ENCODE data around the gene DIDO1. TPM values are rescaled to one million over a fixed set of nuclear protein-coding genes. Genes with fewer than 3 reads are reported as not detected.
A peak's percentile ranks its signal among the peaks of the same experiment; 100 is the strongest.

Gene DIDO1
- total and polyA plus RNA-seq, 2 of the 13 experiments (the other 11 are each of a cell fraction or from before 2014, with no cell fraction given): 75.0 to 75.1 TPM

DNA sequence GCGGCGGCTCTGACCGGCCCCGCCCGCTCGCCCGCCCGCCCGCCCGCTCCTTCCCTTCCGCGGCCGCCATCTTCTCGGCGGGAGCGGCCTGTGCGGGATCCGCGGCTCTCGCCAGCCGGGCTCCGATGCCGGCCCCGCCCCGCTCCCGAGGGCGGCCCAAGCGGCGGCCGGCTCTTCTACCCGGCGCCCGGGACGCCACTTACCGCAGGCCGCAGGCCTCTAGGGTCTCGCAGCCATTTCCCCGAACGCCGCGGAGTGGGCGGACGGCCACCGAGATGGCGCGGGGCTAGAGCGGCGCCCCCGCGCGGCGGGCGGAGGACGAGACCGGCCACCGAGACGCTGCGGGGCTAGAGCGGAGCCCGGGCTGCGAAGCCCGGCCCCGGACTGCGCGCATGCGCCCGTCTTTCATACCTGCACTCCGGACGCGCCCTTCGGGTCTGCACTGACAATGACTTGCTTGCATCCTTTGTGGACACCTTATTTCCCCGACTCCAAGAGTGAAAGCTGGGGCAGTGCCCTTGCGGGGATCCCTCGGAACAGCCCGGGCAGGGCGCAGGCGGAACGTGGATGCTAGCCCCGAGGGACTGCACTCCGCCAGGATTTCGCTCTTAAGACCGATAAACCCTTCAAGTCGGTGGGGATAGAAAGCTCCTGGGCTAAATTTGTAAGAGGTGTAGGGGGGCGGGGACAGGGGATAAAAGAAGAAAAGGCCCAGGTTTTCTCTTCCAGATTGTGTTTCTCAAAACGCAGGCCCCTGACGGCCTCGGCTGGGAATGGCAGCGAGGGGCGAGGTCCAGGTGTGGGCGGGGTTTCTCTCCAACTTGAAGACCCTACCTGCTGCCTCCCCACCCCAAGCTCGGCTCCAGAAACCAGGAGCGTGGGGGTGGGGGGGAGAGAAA is at the start of gene DIDO1 (continued):
- TF ChIP-seq CENPT (CRISPR knock-in tag; IDR thresholded peaks at IDR 0.05; ENCODE audit: low read depth) (no peak; the same call in 1 of the 2 replicates), ARHGAP35 (CRISPR knock-in tag; IDR thresholded peaks at IDR 0.05; ENCODE audit: borderline replicate concordance) (peak; percentile 71; the same call in 1 of the 2 replicates), ETV6 (CRISPR knock-in tag; conservative IDR thresholded peaks at IDR 0.05) (peak; percentile 92), POGZ (CRISPR knock-in tag; IDR thresholded peaks at IDR 0.05) (peak; percentile 58; the same call in 1 of the 2 replicates), ZNF431 (CRISPR knock-in tag; IDR thresholded peaks at IDR 0.05; ENCODE audit: borderline replicate concordance, low read depth) (peak; percentile 54), ZNF552 (CRISPR knock-in tag; IDR thresholded peaks at IDR 0.05; ENCODE audit: borderline replicate concordance) (no peak), ZNF879 (CRISPR knock-in tag; IDR thresholded peaks at IDR 0.05) (no peak; the same call in 1 of the 2 replicates), ZNF619 (CRISPR knock-in tag; IDR thresholded peaks at IDR 0.05) (0 out of 2 replicates have a peak, but pooled peaks have one; percentile 51), ATRX (CRISPR knock-in tag; IDR thresholded peaks at IDR 0.05; ENCODE audit: borderline replicate concordance) (no peak), JUND (CRISPR knock-in tag; IDR thresholded peaks at IDR 0.05) (peak; percentile 58), SRSF1 (optimal IDR thresholded peaks at IDR 0.05; ENCODE audit: low read depth, low read length) (no peak), TCF7L2 (IDR thresholded peaks at IDR 0.05; ENCODE audit: low read depth, low read length) (no peak), ZNF432 (CRISPR knock-in tag; IDR thresholded peaks at IDR 0.05; ENCODE audit: borderline replicate concordance) (no peak), NR2F2 (IDR thresholded peaks at IDR 0.05; ENCODE audit: borderline replicate concordance, low read depth) (no peak; the same call in 1 of the 2 replicates), SIX1 (CRISPR knock-in tag; IDR thresholded peaks at IDR 0.05; ENCODE audit: borderline replicate concordance) (peak; percentile 35; the same call in 1 of the 2 replicates), ZIK1 (CRISPR knock-in tag; IDR thresholded peaks at IDR 0.05; ENCODE audit: borderline replicate concordance, low read depth) (peak; percentile 30), CHD4 (IDR thresholded peaks at IDR 0.05; ENCODE audit: borderline replicate concordance, low read length) (no peak), WIZ (CRISPR knock-in tag; IDR thresholded peaks at IDR 0.05) (no peak; the same call in 1 of the 2 replicates)
- TF ChIP-seq, protein P1, sequence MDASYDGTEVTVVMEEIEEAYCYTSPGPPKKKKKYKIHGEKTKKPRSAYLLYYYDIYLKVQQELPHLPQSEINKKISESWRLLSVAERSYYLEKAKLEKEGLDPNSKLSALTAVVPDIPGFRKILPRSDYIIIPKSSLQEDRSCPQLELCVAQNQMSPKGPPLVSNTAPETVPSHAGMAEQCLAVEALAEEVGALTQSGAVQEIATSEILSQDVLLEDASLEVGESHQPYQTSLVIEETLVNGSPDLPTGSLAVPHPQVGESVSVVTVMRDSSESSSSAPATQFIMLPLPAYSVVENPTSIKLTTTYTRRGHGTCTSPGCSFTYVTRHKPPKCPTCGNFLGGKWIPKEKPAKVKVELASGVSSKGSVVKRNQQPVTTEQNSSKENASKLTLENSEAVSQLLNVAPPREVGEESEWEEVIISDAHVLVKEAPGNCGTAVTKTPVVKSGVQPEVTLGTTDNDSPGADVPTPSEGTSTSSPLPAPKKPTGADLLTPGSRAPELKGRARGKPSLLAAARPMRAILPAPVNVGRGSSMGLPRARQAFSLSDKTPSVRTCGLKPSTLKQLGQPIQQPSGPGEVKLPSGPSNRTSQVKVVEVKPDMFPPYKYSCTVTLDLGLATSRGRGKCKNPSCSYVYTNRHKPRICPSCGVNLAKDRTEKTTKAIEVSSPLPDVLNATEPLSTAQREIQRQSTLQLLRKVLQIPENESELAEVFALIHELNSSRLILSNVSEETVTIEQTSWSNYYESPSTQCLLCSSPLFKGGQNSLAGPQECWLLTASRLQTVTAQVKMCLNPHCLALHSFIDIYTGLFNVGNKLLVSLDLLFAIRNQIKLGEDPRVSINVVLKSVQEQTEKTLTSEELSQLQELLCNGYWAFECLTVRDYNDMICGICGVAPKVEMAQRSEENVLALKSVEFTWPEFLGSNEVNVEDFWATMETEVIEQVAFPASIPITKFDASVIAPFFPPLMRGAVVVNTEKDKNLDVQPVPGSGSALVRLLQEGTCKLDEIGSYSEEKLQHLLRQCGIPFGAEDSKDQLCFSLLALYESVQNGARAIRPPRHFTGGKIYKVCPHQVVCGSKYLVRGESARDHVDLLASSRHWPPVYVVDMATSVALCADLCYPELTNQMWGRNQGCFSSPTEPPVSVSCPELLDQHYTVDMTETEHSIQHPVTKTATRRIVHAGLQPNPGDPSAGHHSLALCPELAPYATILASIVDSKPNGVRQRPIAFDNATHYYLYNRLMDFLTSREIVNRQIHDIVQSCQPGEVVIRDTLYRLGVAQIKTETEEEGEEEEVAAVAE (CRISPR knock-in tag; IDR thresholded peaks at IDR 0.05; ENCODE audit: borderline replicate concordance): no peak; the same call in 1 of the 2 replicates
- TF ChIP-seq, protein P2, sequence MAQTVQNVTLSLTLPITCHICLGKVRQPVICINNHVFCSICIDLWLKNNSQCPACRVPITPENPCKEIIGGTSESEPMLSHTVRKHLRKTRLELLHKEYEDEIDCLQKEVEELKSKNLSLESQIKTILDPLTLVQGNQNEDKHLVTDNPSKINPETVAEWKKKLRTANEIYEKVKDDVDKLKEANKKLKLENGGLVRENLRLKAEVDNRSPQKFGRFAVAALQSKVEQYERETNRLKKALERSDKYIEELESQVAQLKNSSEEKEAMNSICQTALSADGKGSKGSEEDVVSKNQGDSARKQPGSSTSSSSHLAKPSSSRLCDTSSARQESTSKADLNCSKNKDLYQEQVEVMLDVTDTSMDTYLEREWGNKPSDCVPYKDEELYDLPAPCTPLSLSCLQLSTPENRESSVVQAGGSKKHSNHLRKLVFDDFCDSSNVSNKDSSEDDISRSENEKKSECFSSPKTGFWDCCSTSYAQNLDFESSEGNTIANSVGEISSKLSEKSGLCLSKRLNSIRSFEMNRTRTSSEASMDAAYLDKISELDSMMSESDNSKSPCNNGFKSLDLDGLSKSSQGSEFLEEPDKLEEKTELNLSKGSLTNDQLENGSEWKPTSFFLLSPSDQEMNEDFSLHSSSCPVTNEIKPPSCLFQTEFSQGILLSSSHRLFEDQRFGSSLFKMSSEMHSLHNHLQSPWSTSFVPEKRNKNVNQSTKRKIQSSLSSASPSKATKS (CRISPR knock-in tag; IDR thresholded peaks at IDR 0.05): no peak; the same call in 1 of the 2 replicates

Data from HepG2 (cell line).